Adrenal gland (tissue), 5 donors: Measurements from ENCODE around the gene DGKG.

ENCODE experiments used
- CTCF ChIP-seq, 6 experiments: fragments of 450-650 bp in 4 of 6; fragments of 200-600 bp in 2 of 6; sonication (generic) in 1 of 6; IDR thresholded peaks; 1 replicate in 5 of 6; 2 replicates in 1 of 6; pipeline versions ENCODE4 v1.5.1 to v1.8.0; 2016 to 2021; ENCODE audit warnings: antibody characterized with exemption in 6 of 6, mild to moderate bottlenecking in 2 of 6, moderate library complexity in 1 of 6
- POLR2A ChIP-seq, 2 donors: fragments of 450-650 bp; IDR thresholded peaks; one replicate each; pipeline ENCODE4 v1.6.1; 2017; ENCODE audit warnings: antibody characterized with exemption in 2 of 2, mild to moderate bottlenecking in 2 of 2, moderate library complexity in 1 of 2
- donor health status: DM: no; HTN: no; CAD: no.

DNA sequence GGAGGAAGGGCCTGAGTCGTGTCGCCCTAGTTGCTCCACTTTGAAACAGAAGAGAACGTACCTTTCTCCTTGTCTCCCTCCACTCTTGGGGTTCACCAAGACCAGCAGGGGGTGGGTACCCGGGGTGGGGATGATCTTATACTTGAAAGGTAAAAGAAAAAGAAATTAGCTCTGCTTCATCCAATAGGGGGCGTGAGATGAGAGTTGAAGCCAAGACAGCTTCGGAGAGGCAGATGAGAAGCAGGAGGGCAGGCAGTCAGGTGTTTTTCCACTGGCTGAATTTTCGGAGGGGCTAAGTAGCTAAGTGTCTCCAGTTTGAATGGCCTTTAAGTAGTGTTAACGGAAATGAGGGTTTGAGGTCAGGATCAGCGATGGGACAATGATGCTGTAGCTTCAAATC, 100.4 kb downstream of the DGKG start:
- TF ChIP-seq CTCF (IDR thresholded peaks at IDR 0.05) (no peak), POLR2A (IDR thresholded peaks at IDR 0.05) (no peak)
